H7 (cell line): ENCODE measurements around the gene EIF3CL. TPM values are rescaled to one million over a fixed set of nuclear protein-coding genes. Genes with fewer than 3 reads are reported as not detected.
"Not testable (repeated sequence)": the region's sequence is repeated elsewhere in the genome, so short reads cannot be mapped to it uniquely, and the experiment has no call there.

Experiments
- DNase-seq: peaks from one replicate; pipeline ENCODE4 v3.0.0; 2012
- H3K27me3 ChIP-seq: 2 replicates; pipeline ENCODE4 v1.6.0; 2011; ENCODE audit warnings: mild to moderate bottlenecking, low read length; ENCODE audit not compliant: control insufficient read depth, insufficient read depth
- H3K36me3 ChIP-seq: replicated peaks from 2 replicates; pipeline ENCODE4 v1.5.1; 2011; ENCODE audit warnings: low read length; ENCODE audit not compliant: control insufficient read depth, insufficient read depth
- H3K4me3 ChIP-seq: 2 replicates; pipeline ENCODE4 v1.5.1; 2011; ENCODE audit warnings: low read depth, mild to moderate bottlenecking, control low read depth, low read length, moderate library complexity; ENCODE audit not compliant: insufficient read depth
- total RNA-seq: library from RNA; depleted of rRNA; stranded (reverse); fragments of >200 nt; shearing (Covaris generic); gene quantifications from 2 replicates; pipeline ENCODE4 v1.2.3, GENCODE V29; 2014; rRNA removed

EIF3CL gene, protein sequence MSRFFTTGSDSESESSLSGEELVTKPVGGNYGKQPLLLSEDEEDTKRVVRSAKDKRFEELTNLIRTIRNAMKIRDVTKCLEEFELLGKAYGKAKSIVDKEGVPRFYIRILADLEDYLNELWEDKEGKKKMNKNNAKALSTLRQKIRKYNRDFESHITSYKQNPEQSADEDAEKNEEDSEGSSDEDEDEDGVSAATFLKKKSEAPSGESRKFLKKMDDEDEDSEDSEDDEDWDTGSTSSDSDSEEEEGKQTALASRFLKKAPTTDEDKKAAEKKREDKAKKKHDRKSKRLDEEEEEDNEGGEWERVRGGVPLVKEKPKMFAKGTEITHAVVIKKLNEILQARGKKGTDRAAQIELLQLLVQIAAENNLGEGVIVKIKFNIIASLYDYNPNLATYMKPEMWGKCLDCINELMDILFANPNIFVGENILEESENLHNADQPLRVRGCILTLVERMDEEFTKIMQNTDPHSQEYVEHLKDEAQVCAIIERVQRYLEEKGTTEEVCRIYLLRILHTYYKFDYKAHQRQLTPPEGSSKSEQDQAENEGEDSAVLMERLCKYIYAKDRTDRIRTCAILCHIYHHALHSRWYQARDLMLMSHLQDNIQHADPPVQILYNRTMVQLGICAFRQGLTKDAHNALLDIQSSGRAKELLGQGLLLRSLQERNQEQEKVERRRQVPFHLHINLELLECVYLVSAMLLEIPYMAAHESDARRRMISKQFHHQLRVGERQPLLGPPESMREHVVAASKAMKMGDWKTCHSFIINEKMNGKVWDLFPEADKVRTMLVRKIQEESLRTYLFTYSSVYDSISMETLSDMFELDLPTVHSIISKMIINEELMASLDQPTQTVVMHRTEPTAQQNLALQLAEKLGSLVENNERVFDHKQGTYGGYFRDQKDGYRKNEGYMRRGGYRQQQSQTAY
- total RNA-seq: 136 and 164 TPM in 2 replicates

DNA sequence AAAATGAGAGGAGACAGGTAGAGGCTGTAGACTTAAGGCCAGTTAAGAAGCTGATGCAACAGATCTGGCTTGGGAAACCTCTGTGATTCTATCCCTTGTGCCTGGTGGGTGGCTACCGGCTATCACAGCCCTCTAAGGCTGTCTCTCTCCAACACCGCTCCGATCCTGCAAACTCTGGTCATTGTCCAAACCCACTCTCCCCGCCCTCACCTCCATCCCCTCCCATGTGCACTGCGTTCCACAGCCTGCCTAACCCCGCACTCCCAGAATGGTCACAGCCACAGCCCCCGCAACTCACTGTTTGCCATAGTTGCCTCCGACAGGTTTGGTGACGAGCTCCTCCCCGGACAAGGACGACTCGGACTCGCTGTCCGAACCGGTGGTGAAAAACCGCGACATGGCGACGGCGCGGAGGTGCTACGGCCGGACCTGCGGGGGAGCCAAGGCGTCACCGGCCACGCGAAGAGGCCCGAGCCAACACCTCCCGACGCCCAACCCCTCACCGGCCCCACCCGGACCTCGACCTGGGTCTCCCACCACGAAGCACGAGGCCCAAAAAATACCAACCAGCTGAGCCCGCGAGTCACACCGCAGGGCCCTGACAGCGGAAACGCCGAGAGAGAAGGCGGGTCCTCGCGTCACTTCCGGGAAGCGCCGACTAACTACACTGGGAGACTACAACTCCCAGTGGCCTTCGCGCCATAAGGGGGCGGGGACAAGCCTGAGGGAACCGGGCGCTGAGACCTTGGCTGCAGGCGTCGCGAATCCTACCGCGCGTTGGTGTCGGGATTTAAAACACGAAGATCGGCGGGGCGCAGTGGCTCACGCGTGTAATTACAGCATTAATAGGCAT, at the start of gene EIF3CL:
EIF3CL (minus strand) TSS at position 622 of the 853 bp plus-strand sequence; CDS start at position 399, 223 bp downstream.
- H3K27me3 ChIP-seq, DNase-seq, H3K36me3 ChIP-seq: not testable (repeated sequence)
- peak within 1 kb of the TSS; percentile 15; the same call in 1 of the 2 replicates for H3K4me3 ChIP-seq

DNA sequence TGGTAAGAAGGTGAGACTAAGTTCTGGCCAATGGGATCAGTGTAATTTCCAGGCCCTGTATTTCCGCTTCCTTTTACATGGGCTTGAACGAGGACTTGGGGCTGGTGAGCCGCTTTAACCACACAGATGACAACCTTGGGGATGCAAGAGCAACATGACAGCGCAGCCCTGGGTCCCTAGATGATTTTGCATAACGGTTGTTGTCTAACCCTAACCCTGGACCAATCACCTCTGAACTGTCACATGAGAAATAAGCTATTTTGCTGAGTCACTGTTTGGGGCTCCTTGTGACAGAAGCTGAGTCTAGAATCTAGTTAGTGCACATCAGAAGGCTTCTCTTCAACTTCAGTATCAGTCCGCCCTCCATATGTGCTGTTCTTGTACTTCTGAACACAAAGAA, 43.4 kb upstream of the EIF3CL start:
- not testable (repeated sequence) for H3K27me3 ChIP-seq, H3K36me3 ChIP-seq, H3K4me3 ChIP-seq, DNase-seq

DNA sequence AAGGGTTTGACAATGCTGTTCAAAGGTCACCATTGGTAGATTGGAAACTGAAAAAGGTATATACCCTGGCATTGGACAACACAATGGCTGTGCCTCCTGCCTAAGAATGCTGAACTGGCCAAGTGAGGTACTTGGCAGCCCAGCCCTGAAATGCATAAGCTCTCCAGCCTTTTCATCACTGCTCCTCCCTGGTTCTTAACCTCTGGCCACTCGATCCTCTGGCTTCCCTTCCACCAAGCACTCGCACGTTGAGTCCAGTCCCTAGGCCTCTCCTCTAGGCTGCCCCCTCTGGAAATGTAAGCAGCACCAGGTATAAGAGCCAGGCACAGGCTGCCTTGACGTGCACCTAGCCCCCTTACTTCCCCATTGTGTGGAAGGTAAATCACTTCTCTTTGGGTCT, 42.7 kb upstream of the EIF3CL start:
- H3K36me3 ChIP-seq, DNase-seq, H3K27me3 ChIP-seq, H3K4me3 ChIP-seq: not testable (repeated sequence)

DNA sequence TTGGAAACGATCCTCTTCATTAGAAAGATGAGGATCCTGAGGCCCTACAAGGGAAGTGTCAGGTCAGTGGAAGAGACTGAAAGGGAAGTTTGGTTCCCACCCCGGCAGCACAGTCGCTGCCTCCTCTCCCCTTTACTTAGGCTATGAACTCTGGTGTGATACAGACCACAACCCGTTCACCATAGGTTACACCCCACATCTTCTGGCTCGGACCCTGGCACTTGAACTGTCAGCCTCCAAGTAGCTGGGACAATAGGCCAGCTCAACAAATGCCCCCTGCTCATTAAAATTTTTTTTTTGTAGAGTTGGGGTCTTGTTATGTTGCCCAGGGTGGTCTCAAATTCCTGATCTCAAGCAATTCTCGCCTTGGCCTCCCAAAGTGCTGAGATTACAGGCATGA, 40.3 kb upstream of the EIF3CL start:
- H3K4me3 ChIP-seq, H3K36me3 ChIP-seq, H3K27me3 ChIP-seq, DNase-seq: not testable (repeated sequence)

DNA sequence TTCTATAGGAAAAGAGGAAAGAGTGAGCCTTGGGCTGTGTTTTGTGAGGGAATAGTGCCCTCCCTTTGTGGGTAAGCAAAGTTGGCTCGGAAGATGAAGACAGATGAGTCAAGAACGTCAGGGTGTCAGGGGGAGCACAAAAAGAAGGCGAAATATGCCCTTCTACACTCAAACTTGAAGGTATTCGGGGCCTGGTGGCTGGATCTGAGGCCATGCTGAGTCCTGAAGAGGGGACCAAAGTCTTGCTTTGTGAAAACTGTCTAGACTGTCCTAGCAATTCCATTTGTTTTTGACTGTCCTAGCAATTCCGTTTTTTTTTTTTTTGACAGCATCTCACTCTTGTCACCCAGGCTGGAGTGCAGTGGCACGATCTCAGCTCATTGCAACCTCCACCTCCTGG, 35.3 kb upstream of the EIF3CL start:
- not testable (repeated sequence) for H3K36me3 ChIP-seq, H3K4me3 ChIP-seq, DNase-seq, H3K27me3 ChIP-seq

DNA sequence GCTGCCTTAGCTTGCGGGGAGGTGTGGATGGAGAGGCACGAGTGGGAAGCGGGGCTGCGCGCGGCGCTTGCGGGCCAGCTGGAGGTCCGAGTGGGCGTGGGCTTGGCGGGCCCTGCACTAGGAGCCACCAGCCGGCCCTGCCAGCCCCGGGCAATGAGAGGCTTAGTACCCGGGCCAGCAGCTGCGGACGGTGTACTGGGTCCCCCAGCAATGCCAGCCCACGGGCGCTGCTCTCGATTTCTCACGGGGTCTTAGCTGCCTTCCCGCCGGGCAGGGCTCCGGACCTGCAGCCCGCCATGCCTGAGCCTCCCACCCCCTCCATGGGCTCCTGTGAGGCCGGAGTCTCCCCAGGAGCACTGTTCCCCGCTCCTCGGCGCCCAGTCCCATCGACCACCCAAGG, 31.7 kb upstream of the EIF3CL start:
- not testable (repeated sequence) for DNase-seq

DNA sequence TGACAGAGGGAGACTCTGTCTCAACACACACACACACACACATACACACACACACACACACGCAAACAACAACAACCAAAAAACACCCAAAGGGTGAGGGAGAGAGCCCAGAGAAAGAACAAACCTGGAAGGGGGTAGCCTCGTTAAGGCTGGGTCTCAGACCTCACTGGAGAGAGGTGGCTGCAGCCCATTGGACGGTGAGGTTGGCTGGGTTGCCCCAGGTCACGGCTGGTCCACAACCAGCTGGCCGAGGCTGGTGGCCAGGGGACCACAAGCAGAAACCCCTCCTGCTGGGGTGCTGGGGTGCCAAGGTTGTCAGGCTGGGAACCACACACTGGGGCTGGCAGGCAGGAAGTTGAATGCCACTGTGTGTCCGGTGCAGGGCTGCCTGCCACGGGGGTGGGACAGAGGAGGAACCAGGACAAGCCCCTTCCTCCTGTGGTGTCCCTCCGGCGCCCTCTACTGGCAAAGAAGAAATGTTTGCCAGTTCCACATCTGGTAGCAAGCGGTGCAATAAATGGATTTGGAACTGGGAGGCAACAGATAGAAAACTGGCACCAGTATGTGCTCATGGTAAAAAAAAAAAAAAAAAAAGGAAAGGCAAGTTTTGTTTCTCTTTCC, 22.5 kb upstream of the EIF3CL start:
- not testable (repeated sequence) for H3K4me3 ChIP-seq, H3K36me3 ChIP-seq, DNase-seq, H3K27me3 ChIP-seq

More for the DNA sequence above, 31.7 kb upstream of the EIF3CL start:
- not testable (repeated sequence) for H3K36me3 ChIP-seq, H3K4me3 ChIP-seq, H3K27me3 ChIP-seq

DNA sequence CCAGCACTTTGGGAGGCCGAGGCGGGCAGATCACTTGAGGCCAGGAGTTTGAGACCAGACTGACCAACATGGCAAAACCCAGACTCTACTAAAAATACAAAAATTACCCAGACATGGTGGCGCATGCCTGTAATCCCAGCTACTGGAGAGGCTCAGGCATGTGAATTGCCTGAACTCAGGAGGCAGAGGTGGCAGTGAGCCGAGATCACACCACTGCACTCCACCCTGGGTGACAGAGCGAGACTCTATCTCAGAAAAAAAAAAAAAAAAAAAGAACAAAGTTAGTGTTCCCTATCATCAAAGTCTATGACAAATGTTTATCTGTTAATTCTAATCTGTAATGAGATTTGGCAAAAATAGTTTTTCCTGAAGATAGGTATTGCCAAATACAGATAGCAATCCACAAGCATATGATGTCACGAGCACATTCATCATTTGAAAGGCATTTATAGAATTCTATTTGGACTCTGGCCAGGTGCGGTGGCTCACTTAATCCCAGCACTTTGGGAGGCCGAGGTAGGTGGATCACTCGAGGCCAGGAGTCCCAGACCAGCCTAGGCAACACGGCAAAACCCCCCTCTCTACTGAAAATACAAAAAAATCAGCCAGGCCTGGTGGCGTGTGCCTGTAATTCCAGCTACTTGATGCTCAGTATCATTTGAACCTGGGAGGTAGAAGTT, 17.6 kb upstream of the EIF3CL start:
- not testable (repeated sequence) for H3K36me3 ChIP-seq, H3K4me3 ChIP-seq, H3K27me3 ChIP-seq, DNase-seq

DNA sequence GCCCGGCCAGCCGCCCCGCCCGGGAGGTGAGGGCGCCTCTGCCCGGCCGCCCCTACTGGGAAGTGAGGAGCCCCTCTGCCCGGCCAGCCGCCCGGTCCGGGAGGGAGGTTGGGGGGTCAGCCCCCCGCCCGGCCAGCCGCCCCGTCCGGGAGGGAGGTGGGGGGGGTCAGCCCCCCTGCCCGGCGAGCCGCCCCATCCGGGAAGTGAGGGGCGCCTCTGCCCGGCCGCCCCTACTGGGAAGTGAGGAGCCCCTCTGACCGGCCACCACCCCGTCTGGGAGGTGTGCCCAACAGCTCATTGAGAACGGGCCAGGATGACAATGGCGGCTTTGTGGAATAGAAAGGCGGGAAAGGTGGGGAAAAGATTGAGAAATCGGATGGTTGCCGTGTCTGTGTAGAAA, 13.4 kb upstream of the EIF3CL start:
- not testable (repeated sequence) for DNase-seq, H3K27me3 ChIP-seq, H3K4me3 ChIP-seq, H3K36me3 ChIP-seq

DNA sequence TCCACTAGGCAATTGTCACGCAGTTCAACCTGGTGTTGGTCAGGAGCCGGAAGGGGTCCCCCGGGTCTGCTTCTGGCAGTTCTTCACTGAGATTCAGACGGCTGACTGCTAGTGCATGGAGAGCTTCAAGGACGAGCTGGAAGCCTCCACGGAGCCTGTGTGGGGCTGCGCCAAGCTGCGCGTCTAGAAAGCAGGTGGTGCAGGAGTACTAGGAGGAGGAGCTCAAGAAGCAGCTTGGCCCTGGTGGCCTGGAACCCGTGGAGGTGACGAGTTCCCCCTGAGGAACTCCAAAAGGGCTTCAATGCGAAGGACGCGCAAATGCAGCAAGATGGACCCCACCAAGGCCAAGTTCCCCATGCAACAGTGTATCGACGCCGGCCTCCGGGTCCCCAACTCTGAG, 10.9 kb upstream of the EIF3CL start:
- H3K4me3 ChIP-seq, DNase-seq, H3K36me3 ChIP-seq, H3K27me3 ChIP-seq: not testable (repeated sequence)

DNA sequence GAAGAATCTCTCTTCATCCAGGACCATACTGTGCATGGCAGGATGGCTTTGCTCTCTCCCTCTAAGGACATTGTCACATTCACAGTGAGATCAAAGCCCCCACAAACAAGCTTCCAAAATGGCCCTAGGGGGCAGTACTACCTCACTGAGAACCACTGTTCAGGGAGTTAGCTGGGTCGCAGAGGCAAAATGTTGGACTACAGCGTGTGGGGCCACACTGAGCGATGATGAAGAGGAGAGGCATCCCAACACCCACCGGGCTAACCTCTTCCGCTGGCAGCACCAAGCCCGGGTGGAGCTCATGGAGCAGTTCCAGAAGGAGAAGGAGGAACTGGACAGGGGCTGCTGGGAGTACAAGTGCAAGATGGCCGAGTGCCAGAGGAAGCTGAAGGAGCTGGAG, 9.9 kb upstream of the EIF3CL start:
- not testable (repeated sequence) for H3K27me3 ChIP-seq, H3K4me3 ChIP-seq, H3K36me3 ChIP-seq, DNase-seq

DNA sequence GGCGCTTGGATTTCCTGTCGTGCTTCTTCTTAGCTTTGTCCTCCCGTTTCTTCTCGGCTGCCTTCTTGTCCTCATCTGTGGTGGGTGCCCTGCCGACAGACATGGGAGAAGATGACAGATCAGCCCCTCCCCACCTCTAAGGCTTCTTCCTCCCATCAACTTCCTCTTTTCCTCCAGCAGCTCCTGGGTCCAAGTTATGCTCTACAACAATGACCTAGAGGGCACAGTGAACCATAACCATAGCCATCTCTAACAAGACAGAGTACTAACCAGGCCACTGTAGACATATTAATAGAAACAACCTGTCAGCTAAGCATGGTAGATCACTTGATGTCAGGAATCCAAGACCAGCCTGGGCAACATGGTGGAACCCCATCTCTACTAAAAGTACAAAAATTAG, 11.6 kb downstream of the EIF3CL start:
- H3K4me3 ChIP-seq, DNase-seq, H3K36me3 ChIP-seq, H3K27me3 ChIP-seq: not testable (repeated sequence)

DNA sequence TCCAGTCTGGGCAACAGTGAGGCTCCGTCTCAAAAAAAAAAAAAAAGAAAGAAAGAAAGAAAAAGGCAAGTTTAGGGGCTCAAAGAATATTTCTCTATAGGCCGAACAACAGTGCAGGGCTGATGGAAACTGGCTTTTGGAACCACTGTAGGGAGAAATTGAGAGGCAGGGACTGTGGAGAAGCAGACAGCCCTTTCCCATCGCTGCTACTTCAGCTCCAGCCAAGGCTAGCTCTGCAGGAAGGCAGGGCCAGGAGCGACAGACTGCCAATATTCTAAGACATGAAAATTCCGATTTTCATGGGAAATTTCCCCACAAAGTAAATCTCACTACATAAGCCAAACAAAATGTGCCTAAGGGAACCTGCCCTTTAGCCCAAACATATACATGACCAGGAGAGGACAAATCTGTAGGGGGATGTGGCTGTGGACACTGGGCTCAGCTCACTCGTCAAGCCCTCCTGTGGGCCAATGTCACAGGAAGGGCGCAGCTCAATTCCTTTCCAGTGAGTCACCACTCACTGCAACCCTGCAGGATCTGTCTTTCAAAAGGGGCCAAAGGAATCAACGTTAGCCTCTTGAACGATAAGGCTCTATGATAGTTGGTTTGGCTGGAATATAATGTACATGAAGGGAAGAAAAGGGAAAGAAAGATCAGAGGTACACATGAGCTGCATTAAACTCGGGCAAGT, 21.3 kb downstream of the EIF3CL start:
- H3K27me3 ChIP-seq, DNase-seq, H3K4me3 ChIP-seq, H3K36me3 ChIP-seq: not testable (repeated sequence)
